Fibroblast of lung (primary cell): ENCODE data around the gene FOXR1. TPM values are rescaled to one million over a fixed set of nuclear protein-coding genes. Genes with fewer than 3 reads are reported as not detected.

ENCODE experiments used
- DNase-seq, 2 donors: peaks; one replicate each; pipeline versions ENCODE4 v3.0.0 to v3.0.0-alpha.2; 2010; ENCODE audit warnings: low read depth in 2 of 2
- H2AFZ ChIP-seq: 2 replicates; pipeline ENCODE4 v1.5.1; 2012; ENCODE audit warnings: low read length, control low read depth, inconsistent platforms
- H3K27ac ChIP-seq: 2 replicates; pipeline ENCODE4 v1.5.1; 2011; ENCODE audit warnings: low read length, control low read depth; ENCODE audit not compliant: insufficient read depth
- H3K27me3 ChIP-seq: 2 replicates; pipeline ENCODE4 v1.5.1; 2011; ENCODE audit warnings: mild to moderate bottlenecking, low read length; ENCODE audit not compliant: control insufficient read depth, insufficient read depth
- H3K36me3 ChIP-seq: 2 replicates; pipeline ENCODE4 v1.5.1; 2011; ENCODE audit warnings: low read length; ENCODE audit not compliant: control insufficient read depth, insufficient read depth
- H3K4me1 ChIP-seq: 2 replicates; pipeline ENCODE4 v1.5.1; 2011; ENCODE audit warnings: low read length; ENCODE audit not compliant: control insufficient read depth, insufficient read depth; ENCODE audit errors: extremely low read depth
- H3K4me2 ChIP-seq: 2 replicates; pipeline ENCODE4 v1.5.1; 2011; ENCODE audit warnings: low read length, control low read depth; ENCODE audit not compliant: insufficient read depth; ENCODE audit errors: extremely low read depth
- H3K4me3 ChIP-seq, 4 experiments: fragments of 200-600 bp in 1 of 4; sonication (generic) in 1 of 4; replicated peaks in 1 of 4; 2 replicates each; pipeline ENCODE4 v1.5.1; 2011 to 2016; ENCODE audit warnings: low read length in 4 of 4, low read depth in 3 of 4, mild to moderate bottlenecking in 3 of 4, control low read depth in 2 of 4, inconsistent platforms in 1 of 4, mixed read lengths in 1 of 4; ENCODE audit not compliant: insufficient read depth in 1 of 4; ENCODE audit errors: control extremely low read depth in 1 of 4
- H3K79me2 ChIP-seq: 2 replicates; pipeline ENCODE4 v1.5.1; 2012; ENCODE audit warnings: mild to moderate bottlenecking, low read length, inconsistent platforms; ENCODE audit not compliant: control insufficient read depth, insufficient read depth
- H3K9ac ChIP-seq: 2 replicates; pipeline ENCODE4 v1.5.1; 2011; ENCODE audit warnings: mild to moderate bottlenecking, low read length, control low read depth; ENCODE audit not compliant: insufficient read depth
- H3K9me3 ChIP-seq: 2 replicates; pipeline ENCODE4 v1.5.1; 2012; ENCODE audit warnings: low read depth, low read length; ENCODE audit not compliant: control insufficient read depth, insufficient read depth
- H4K20me1 ChIP-seq: 2 replicates; pipeline ENCODE4 v1.5.1; 2011; ENCODE audit warnings: low read length; ENCODE audit not compliant: control insufficient read depth, insufficient read depth; ENCODE audit errors: extremely low read depth
- EZH2 ChIP-seq: IDR thresholded peaks from 2 replicates; pipeline ENCODE4 v1.5.1; 2012; ENCODE audit warnings: low read length, control low read depth, mild to moderate bottlenecking; ENCODE audit errors: missing control alignments
- polyA plus RNA-seq, 2 donors: library from polyadenylated mRNA; depleted of rRNA in 1 of 2; stranded (reverse) in 1 of 2; unstranded in 1 of 2; fragments of >200 nt; gene quantifications; 2 replicates each; pipeline ENCODE4 v1.2.1, GENCODE V29; 2011 to 2012; ENCODE audit warnings: missing spikeins in 1 of 2
- total RNA-seq: library from RNA; depleted of rRNA; stranded (reverse); fragments of >200 nt; gene quantifications from 2 replicates; pipeline ENCODE4 v1.2.1, GENCODE V29; 2014
- TF ChIP-seq, protein P1 (sequence below), 2 donors: IDR thresholded peaks in 1 of 2; conservative IDR thresholded peaks in 1 of 2; 1 replicate in 1 of 2; 2 replicates in 1 of 2; pipeline ENCODE4 v1.5.1; 2011 to 2012; ENCODE audit warnings: low read length in 2 of 2, control low read depth in 1 of 2, inconsistent platforms in 1 of 2, low read depth in 1 of 2, mild to moderate bottlenecking in 1 of 2

Gene FOXR1
- total and polyA plus RNA-seq, 2 donors (not counting 1 experiment from before 2014, with no cell fraction given) = not detected

DNA sequence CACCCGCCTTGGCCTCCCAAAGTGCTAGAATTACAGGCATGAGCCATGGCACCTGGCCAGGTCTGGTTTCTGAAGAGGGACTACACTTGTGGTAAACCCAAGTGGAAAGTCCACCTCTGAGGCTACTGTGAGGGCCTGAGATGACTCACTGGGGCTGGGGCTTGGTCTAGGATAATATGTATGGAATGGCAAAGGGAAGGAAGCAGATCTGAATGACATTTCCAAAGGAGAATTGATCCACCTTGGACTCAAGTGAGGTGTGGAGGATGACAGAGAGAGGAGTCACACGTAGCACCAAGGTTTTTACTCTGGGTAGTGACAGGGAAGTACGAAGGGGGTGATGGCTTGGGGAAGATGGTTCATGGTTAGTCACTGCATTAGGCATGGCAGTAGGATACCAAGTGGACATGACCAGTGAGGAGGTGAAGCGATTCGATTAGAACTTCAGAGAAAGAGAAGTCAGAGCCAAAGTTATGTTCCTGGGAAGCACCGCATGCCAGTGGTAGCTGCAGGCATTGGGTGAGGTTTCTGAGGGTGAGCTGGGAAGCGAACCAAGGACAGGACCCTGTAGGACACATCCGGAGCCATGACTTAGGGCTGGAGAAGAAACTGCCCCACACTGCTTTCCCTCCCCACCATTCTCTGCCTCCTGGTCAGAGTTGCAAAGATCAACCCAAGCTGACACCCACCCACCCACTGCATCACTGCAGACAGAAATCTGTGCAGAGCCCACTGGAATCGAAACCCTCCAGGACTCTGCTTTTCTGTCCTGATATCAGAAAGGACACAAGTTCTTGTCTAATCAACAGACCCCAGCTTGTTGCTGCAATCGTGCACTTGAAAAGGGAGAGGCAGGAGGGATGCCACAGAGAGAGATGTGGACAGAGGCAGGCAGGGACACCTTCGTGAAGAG, 32.8 kb upstream of the FOXR1 start:
- no peaks in the 10 kb centered on the region for H3K27me3 ChIP-seq
- no peaks in the 10 kb centered on the region for H3K79me2 ChIP-seq
- no peak overlapping the region for H3K9ac ChIP-seq
- H3K4me2 ChIP-seq = no peak overlapping the region
- no peaks in the 10 kb centered on the region for H3K36me3 ChIP-seq
- no peaks in the 10 kb centered on the region for H4K20me1 ChIP-seq
- H3K4me3 ChIP-seq = no peak overlapping the region
- H3K4me1 ChIP-seq = no peaks in the 10 kb centered on the region
- H2AFZ ChIP-seq = no peak overlapping the region
- TF ChIP-seq EZH2 = no peak
- TF ChIP-seq, protein P1, sequence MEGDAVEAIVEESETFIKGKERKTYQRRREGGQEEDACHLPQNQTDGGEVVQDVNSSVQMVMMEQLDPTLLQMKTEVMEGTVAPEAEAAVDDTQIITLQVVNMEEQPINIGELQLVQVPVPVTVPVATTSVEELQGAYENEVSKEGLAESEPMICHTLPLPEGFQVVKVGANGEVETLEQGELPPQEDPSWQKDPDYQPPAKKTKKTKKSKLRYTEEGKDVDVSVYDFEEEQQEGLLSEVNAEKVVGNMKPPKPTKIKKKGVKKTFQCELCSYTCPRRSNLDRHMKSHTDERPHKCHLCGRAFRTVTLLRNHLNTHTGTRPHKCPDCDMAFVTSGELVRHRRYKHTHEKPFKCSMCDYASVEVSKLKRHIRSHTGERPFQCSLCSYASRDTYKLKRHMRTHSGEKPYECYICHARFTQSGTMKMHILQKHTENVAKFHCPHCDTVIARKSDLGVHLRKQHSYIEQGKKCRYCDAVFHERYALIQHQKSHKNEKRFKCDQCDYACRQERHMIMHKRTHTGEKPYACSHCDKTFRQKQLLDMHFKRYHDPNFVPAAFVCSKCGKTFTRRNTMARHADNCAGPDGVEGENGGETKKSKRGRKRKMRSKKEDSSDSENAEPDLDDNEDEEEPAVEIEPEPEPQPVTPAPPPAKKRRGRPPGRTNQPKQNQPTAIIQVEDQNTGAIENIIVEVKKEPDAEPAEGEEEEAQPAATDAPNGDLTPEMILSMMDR (conservative IDR thresholded peaks at IDR 0.05 in 1 of 2, IDR thresholded peaks at IDR 0.05 in 1 of 2; ENCODE audit: low read depth in 1 of 2, low read length in 2 of 2) = no peak
- H3K9me3 ChIP-seq = no peaks in the 10 kb centered on the region
- DNase-seq = peak in 1 of 2 donors; percentile 95
- H3K27ac ChIP-seq = no peak overlapping the region

DNA sequence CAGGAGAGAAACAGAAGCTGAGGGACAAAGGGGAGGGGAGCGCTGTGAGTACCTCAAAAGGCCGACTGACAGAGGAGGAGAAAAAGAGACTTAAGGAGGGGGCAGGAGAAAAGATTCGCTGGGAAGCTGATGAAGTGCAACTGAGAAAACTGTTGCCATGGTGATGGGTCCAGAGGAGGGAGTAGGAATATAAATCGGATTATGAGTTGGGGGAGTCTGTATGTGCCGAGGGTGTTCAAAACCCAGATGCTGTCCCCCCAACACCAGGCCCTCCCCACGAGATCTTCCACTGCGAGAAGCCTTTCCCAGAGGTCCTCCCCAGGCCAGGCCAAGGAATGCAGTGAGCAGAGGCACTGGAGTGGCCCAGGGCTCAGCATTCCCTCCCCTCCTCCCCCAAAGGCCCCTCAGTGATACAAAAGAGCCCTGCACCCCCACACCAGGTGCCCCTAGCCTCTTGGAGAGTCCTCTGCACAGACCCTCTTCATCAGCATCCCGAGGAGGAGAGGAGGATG, 32.1 kb upstream of the FOXR1 start:
- H4K20me1 ChIP-seq = no peaks in the 10 kb centered on the region
- H3K9ac ChIP-seq = no peak overlapping the region
- no peaks in the 10 kb centered on the region for H3K36me3 ChIP-seq
- H3K27ac ChIP-seq = no peak overlapping the region
- no peaks in the 10 kb centered on the region for H3K4me1 ChIP-seq
- TF ChIP-seq EZH2 = no peak
- TF ChIP-seq, protein P1 (conservative IDR thresholded peaks at IDR 0.05 in 1 of 2, IDR thresholded peaks at IDR 0.05 in 1 of 2; ENCODE audit: low read depth in 1 of 2, low read length in 2 of 2) = no peak
- no peak overlapping the region for H2AFZ ChIP-seq
- H3K79me2 ChIP-seq = no peaks in the 10 kb centered on the region
- no peaks in the 10 kb centered on the region for H3K9me3 ChIP-seq
- no peak overlapping the region for H3K4me2 ChIP-seq
- no peaks in the 10 kb centered on the region for H3K27me3 ChIP-seq
- no peak overlapping the region for H3K4me3 ChIP-seq
- DNase-seq = no peak

DNA sequence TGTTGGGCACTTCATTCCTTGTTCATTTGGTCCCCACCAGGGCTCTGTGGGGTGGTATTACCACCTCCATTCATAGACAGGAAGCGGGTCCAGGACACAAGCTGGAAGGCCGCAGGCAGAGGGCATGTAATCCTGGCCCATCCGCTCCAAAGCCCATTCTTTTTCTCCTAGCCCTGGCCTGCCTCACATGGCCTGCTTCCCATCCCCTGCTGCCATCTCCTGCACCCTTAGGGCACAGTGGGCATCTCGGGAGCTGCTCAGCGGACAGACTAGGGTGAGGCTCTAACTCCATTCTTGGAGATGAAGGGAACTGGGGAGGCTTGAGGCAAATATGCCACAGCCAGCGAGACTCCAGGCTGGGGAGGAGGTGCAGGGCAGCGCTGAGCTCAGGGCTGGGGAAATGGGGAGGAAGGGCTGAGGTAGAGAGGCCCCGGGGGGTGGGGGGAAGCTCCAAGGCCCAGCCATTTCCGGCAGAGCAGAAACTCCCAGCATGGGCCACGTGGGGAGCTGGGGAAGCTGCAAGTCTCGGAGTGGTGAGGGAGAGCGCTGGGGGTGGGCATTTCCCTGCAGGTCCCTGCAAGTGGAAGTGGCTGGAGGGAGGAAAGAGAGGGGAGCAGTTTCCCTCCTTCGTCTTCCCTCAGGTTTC, 31.5 kb upstream of the FOXR1 start:
- Histone ChIP-seq H3K9me3 (no peaks in the 10 kb centered on the region), H3K27ac (no peak overlapping the region), H3K27me3 (peaks cover under 1% of the 10 kb centered on the region), H3K36me3 (no peaks in the 10 kb centered on the region), H3K4me3 (no peak overlapping the region), H4K20me1 (no peaks in the 10 kb centered on the region), H3K4me2 (no peak overlapping the region), H2AFZ (no peak overlapping the region), H3K4me1 (no peaks in the 10 kb centered on the region), H3K79me2 (no peaks in the 10 kb centered on the region), H3K9ac (no peak overlapping the region)
- TF ChIP-seq EZH2 = no peak
- TF ChIP-seq, protein P1 (conservative IDR thresholded peaks at IDR 0.05 in 1 of 2, IDR thresholded peaks at IDR 0.05 in 1 of 2; ENCODE audit: low read depth in 1 of 2, low read length in 2 of 2) = no peak
- DNase-seq = peak in 1 of 2 donors; percentile 23
